Endothelial cell of umbilical vein (primary cell): Measurements from ENCODE around the gene GHRHR. TPM values are rescaled to one million over a fixed set of nuclear protein-coding genes. Genes with fewer than 3 reads are reported as not detected.

Source experiments
- BruUV-seq: library from RNA; stranded (reverse); fragments of 400-500 nt; replicated peaks from 2 replicates; lab custom pipeline; 2021; lab: Mats Ljungman, UMichigan
- CTCF ChIA-PET: fragments of 300-600, 350-600 bp; sonication (Branson Sonifier 250); formaldehyde crosslinking; loops from one replicate; lab custom pipeline; 2021; ENCODE audit warnings: antibody characterized with exemption, inconsistent platforms; lab: Charles Lee
- POLR2A ChIA-PET: fragments of 300-600, 350-600 bp; sonication (Branson Sonifier 250); formaldehyde crosslinking; loops from one replicate; lab custom pipeline; 2021; ENCODE audit warnings: antibody characterized with exemption, inconsistent platforms; lab: Charles Lee
- DNase-seq: peaks from one replicate; pipeline ENCODE4 v3.0.0-alpha.2; 2011; ENCODE audit warnings: low read depth, low spot score
- FAIRE-seq: peaks from 2 replicates; lab custom pipeline; 2011; peaks lifted over from hg19 to GRCh38; lab: Jason Lieb, UNC
- H2AFZ ChIP-seq: 2 replicates; pipeline ENCODE4 v1.6.0; 2012; ENCODE audit warnings: low read depth, low read length, control low read depth, inconsistent platforms
- H3K27ac ChIP-seq: 2 replicates; pipeline ENCODE4 v1.5.1; 2011; ENCODE audit warnings: low read depth, mild to moderate bottlenecking, control low read depth, low read length, moderate library complexity; ENCODE audit not compliant: insufficient read depth
- H3K27me3 ChIP-seq, 2 experiments: 2 replicates each; pipeline versions ENCODE4 v1.6.0 to v1.6.1; 2011; ENCODE audit warnings: low read length in 2 of 2, mixed read lengths in 1 of 2; ENCODE audit not compliant: control insufficient read depth in 2 of 2, insufficient read depth in 2 of 2
- H3K36me3 ChIP-seq, 2 experiments: 2 replicates in 1 of 2; 3 replicates in 1 of 2; pipeline ENCODE4 v1.5.1; 2011; ENCODE audit warnings: low read length in 2 of 2, mild to moderate bottlenecking in 1 of 2, moderate library complexity in 1 of 2; ENCODE audit not compliant: control insufficient read depth in 2 of 2, insufficient read depth in 2 of 2; ENCODE audit errors: extremely low read depth in 1 of 2
- H3K4me1 ChIP-seq: 3 replicates; pipeline ENCODE4 v1.5.1; 2011; ENCODE audit warnings: mild to moderate bottlenecking, low read length; ENCODE audit not compliant: control insufficient read depth, insufficient read depth; ENCODE audit errors: extremely low read depth
- H3K4me2 ChIP-seq: 2 replicates; pipeline ENCODE4 v1.6.1; 2011; ENCODE audit warnings: low read length, control low read depth, mixed read lengths; ENCODE audit not compliant: insufficient read depth
- H3K4me3 ChIP-seq, 3 experiments: fragments of 200-600 bp in 1 of 3; sonication (generic), shearing (Covaris generic) in 1 of 3; replicated peaks in 1 of 3; 2 replicates each; pipeline ENCODE4 v1.5.1; 2011 to 2016; ENCODE audit warnings: control low read depth in 3 of 3, low read length in 3 of 3, mild to moderate bottlenecking in 2 of 3, inconsistent platforms in 1 of 3, low read depth in 1 of 3, moderate library complexity in 1 of 3; ENCODE audit not compliant: insufficient read depth in 1 of 3
- H3K79me2 ChIP-seq: 2 replicates; pipeline ENCODE4 v1.6.0; 2012; ENCODE audit warnings: low read length, inconsistent platforms; ENCODE audit not compliant: control insufficient read depth, insufficient read depth
- H3K9ac ChIP-seq: replicated peaks from 2 replicates; pipeline ENCODE3; 2011; ENCODE audit warnings: low read length, control low read depth; ENCODE audit not compliant: insufficient read depth; ENCODE audit errors: extremely low read depth
- H3K9me1 ChIP-seq: replicated peaks from 3 replicates; pipeline ENCODE4 v1.6.0; 2011; ENCODE audit warnings: mild to moderate bottlenecking, low read length; ENCODE audit not compliant: control insufficient read depth, insufficient read depth; ENCODE audit errors: extremely low read depth
- H3K9me3 ChIP-seq: replicated peaks from 2 replicates; pipeline ENCODE4 v1.5.1; 2012; ENCODE audit warnings: low read length, inconsistent platforms; ENCODE audit not compliant: control insufficient read depth, insufficient read depth
- H4K20me1 ChIP-seq: replicated peaks from 2 replicates; pipeline ENCODE3; 2011; ENCODE audit warnings: mild to moderate bottlenecking, low read length; ENCODE audit not compliant: control insufficient read depth, insufficient read depth; ENCODE audit errors: extremely low read depth
- EZH2 ChIP-seq: IDR thresholded peaks from 2 replicates; pipeline ENCODE4 v1.6.1; 2012; ENCODE audit warnings: borderline replicate concordance, low read depth, mild to moderate bottlenecking, moderate library complexity, low read length, inconsistent platforms; ENCODE audit not compliant: severe bottlenecking
- FOS ChIP-seq: IDR thresholded peaks from 2 replicates; pipeline ENCODE4 v1.6.1; 2011; ENCODE audit warnings: mild to moderate bottlenecking, low read length, moderate library complexity, borderline replicate concordance; ENCODE audit not compliant: insufficient read depth
- GATA2 ChIP-seq: IDR thresholded peaks from 2 replicates; pipeline ENCODE4 v1.7.0; 2011; ENCODE audit warnings: low read depth, mild to moderate bottlenecking, moderate library complexity, mixed read lengths, low read length; ENCODE audit not compliant: insufficient read length, insufficient read depth
- JUN ChIP-seq: IDR thresholded peaks from 2 replicates; pipeline ENCODE4 v1.6.1; 2011; ENCODE audit warnings: borderline replicate concordance, low read depth; ENCODE audit not compliant: insufficient read length, insufficient read depth
- MYC ChIP-seq: IDR thresholded peaks from one replicate; pipeline ENCODE4 v1.6.1; 2011; ENCODE audit warnings: mild to moderate bottlenecking, low read depth, low read length
- POLR2A ChIP-seq: IDR thresholded peaks from 2 replicates; pipeline ENCODE4 v1.6.1; 2012; ENCODE audit warnings: low read depth, mild to moderate bottlenecking, control low read depth, low read length
- POLR2AphosphoS5 ChIP-seq: IDR thresholded peaks from 2 replicates; pipeline ENCODE4 v1.6.1; 2012; ENCODE audit warnings: low read depth, mild to moderate bottlenecking, control low read depth, low read length, moderate library complexity; ENCODE audit not compliant: insufficient read depth
- dilution Hi-C: fragments of 300-500 bp; cut with MboI; formaldehyde crosslinking; loops from one replicate; pipeline ENCODE4 v1.15.0; 2019; ENCODE audit warnings: low sequenced_read_pairs; ENCODE audit not compliant: extremely low pct_ligation_motif_present
- intact Hi-C: fragments of 100-400 bp; cut with micrococcal nuclease; formaldehyde crosslinking; loops from one replicate; pipeline ENCODE4 v1.10.0; 2022
- polyA plus RNA-seq, 4 experiments: library from polyadenylated mRNA; depleted of rRNA in 3 of 4; stranded (reverse) in 3 of 4; unstranded in 1 of 4; fragments of >200 nt; gene quantifications; 2 replicates each; pipeline versions ENCODE4 v1.2.1 to v1.2.3, GENCODE V29; 2011 to 2012; ENCODE audit warnings: missing spikeins in 1 of 4
- total RNA-seq: library from RNA; stranded (reverse); gene quantifications from 2 replicates; pipeline ENCODE4 v1.2.3, GENCODE V29; 2021
- TF ChIP-seq, protein P1 (sequence below), 2 donors: IDR thresholded peaks; 1 replicate in 1 of 2; 2 replicates in 1 of 2; pipeline ENCODE4 v1.5.1; 2011; ENCODE audit warnings: low read length in 2 of 2, mild to moderate bottlenecking in 2 of 2, moderate library complexity in 2 of 2, control low read depth in 1 of 2, inconsistent platforms in 1 of 2, low read depth in 1 of 2; ENCODE audit not compliant: insufficient read depth in 1 of 2; ENCODE audit errors: extremely low read depth in 1 of 2
- TF ChIP-seq, protein P2 (sequence below): IDR thresholded peaks from 2 replicates; pipeline ENCODE4 v1.6.1; 2011; ENCODE audit not compliant: insufficient read depth, insufficient read length

The GHRHR gene
- total and polyA plus RNA-seq, 2 donors (not counting 3 experiments of a cell fraction or from before 2014, with no cell fraction given) = not detected

DNA sequence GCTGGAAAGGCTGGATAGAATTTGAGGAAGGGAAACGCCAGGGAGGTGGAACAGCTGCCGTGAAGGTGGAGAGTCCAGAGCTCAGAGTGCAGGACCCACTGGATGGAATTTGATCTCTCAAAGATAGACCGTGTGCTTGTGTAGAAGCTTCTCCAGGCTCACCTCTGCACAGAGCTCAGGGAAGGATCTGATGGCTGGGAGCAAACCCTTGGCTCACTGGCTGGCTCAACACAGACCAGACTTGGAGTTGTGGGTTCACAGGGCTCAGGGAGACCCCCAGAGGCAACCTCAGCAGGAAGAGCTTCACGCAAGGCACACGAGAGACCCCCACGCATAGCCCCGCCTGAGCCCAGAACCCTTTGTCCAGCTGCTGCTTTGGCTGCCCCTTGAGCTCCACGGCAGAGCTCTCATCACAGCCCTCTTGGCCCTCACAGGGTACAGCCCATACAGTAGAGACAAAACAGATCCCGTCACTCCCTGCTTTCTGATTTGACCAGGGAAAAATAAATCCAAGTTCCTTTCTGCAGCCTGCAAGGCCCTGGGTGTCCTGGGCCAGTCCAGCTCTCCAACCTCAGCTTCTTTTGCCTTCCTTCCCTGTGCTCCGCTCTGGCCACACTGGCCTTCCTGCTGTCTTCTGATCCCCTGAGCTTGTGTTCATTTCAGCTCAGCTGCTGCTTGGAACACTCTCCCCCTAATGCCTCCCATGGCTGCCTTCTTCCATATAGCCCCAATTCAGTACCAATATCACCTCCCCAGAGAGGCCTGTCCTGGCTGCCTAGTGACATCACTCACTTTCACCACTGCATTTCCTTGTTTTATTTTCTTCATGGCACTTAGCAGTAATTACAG, 26.3 kb downstream of the GHRHR start:
- CTCF ChIA-PET = interaction anchor here (1.1 to 18.6 kb wide), 4 partner anchors 12 to 145 kb away, joined by 3 to 1079 read pairs (median 6); no protein-coding TSS in a partner anchor
- DNase-seq (no peak), FAIRE-seq (no peak)
- no peak overlapping the region for H2AFZ ChIP-seq
- no peak overlapping the region for H3K4me3 ChIP-seq
- POLR2A ChIA-PET = no interaction called here
- peaks cover 15% of the 10 kb centered on the region for H3K4me1 ChIP-seq
- intact Hi-C loops = no loop called here
- H3K79me2 ChIP-seq = no peaks in the 10 kb centered on the region
- no peaks in the 10 kb centered on the region for H3K27me3 ChIP-seq
- BruUV-seq = no TSS peak
- no peak overlapping the region for H3K9ac ChIP-seq
- no peaks in the 10 kb centered on the region for H3K9me1 ChIP-seq
- dilution Hi-C loops = no loop called here
- TF ChIP-seq EZH2 = no peak
- TF ChIP-seq GATA2 = no peak
- no peak for TF ChIP-seq FOS
- TF ChIP-seq MYC = no peak
- TF ChIP-seq, protein P1, sequence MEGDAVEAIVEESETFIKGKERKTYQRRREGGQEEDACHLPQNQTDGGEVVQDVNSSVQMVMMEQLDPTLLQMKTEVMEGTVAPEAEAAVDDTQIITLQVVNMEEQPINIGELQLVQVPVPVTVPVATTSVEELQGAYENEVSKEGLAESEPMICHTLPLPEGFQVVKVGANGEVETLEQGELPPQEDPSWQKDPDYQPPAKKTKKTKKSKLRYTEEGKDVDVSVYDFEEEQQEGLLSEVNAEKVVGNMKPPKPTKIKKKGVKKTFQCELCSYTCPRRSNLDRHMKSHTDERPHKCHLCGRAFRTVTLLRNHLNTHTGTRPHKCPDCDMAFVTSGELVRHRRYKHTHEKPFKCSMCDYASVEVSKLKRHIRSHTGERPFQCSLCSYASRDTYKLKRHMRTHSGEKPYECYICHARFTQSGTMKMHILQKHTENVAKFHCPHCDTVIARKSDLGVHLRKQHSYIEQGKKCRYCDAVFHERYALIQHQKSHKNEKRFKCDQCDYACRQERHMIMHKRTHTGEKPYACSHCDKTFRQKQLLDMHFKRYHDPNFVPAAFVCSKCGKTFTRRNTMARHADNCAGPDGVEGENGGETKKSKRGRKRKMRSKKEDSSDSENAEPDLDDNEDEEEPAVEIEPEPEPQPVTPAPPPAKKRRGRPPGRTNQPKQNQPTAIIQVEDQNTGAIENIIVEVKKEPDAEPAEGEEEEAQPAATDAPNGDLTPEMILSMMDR (IDR thresholded peaks at IDR 0.05; ENCODE audit: extremely low read depth in 1 of 2, insufficient read depth in 1 of 2, low read depth in 1 of 2, low read length in 2 of 2) = no peak
- TF ChIP-seq POLR2AphosphoS5 = no peak
- TF ChIP-seq JUN = no peak
- TF ChIP-seq, protein P2, sequence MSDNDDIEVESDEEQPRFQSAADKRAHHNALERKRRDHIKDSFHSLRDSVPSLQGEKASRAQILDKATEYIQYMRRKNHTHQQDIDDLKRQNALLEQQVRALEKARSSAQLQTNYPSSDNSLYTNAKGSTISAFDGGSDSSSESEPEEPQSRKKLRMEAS = no peak
- TF ChIP-seq POLR2A = no peak
- H3K27ac ChIP-seq = no peak overlapping the region
- H3K4me2 ChIP-seq = no peak overlapping the region
- H3K36me3 ChIP-seq = no peaks in the 10 kb centered on the region
- H3K9me3 ChIP-seq = no peaks in the 10 kb centered on the region
- no peaks in the 10 kb centered on the region for H4K20me1 ChIP-seq
